ENCODE data around the gene ASB14. TPM values are rescaled to one million over a fixed set of nuclear protein-coding genes. Genes with fewer than 3 reads are reported as not detected.
A peak's percentile ranks its signal among the peaks of the same experiment; 100 is the strongest.

The ASB14 gene
- total and polyA plus RNA-seq, 2 experiments from 2014 or later, result 0.15 TPM; not detected in 1

DNA sequence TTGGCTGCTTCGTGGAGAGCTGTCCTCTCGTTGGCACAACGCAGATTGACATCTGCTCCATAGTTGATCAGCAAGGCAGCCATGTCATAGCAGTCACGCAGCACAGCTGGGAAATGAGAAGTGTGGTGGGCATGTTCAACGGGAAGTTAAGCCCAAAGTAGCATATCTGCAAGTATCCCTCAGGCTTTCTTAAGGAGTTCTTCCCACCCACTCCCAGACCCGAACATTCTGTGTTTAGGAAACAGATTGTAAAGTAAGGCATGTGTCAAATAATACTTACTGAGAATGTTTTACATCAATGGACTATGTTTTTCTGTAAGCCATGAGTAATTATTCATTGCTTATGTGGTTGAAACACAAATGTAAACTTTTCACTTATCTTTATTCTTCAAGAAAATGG lies 9.2 kb downstream of the ASB14 start:
- H3K27ac ChIP-seq, result no peak overlapping the region
- no peak for DNase-seq
- no peak overlapping the region for H3K4me2 ChIP-seq (ENCODE audit: unreplicated experiment)

DNA sequence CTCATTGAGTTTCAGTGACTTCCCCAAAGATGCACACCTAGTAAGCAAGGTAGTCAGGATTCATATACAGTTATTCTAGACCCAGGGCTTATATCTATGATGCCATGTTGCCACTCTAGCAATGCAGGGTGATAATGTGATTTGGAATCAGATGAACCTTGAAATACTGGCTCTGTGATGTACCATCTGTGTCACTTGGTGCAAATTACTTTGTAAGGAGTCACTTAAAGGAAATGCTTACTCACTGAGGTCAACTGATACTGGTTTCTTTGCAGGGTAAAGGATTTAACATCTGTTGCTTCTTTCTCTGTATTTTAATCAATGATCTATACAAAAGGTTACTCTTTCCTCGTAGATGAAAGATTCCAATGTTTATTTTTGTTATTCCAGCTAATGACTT lies 10.8 kb downstream of the ASB14 start:
- DNase-seq, result peak; percentile 58

More for the DNA sequence above, 9.2 kb downstream of the ASB14 start:
- Histone ChIP-seq H3K9me3 (ENCODE audit: low read depth) (no peaks in the 10 kb centered on the region), H3F3A (ENCODE audit: insufficient read depth) (no peaks in the 10 kb centered on the region), H3K27me3 (replicated peaks; ENCODE audit: insufficient read depth) (no peaks in the 10 kb centered on the region), H3K79me2 (ENCODE audit: insufficient read depth) (no peaks in the 10 kb centered on the region), H3K36me3 (ENCODE audit: low read depth) (no peaks in the 10 kb centered on the region), H3K4me1 (ENCODE audit: insufficient read depth) (peaks cover 8% of the 10 kb centered on the region), H3K9me2 (ENCODE audit: insufficient read depth) (no peaks in the 10 kb centered on the region; the same call in 1 of the 2 replicates), H3K4me3 (no peak overlapping the region), H3K9ac (no peak overlapping the region), H2AFZ (no peak overlapping the region), H4K20me1 (ENCODE audit: insufficient read depth) (no peaks in the 10 kb centered on the region)
- no peak for TF ChIP-seq EZH2phosphoT487 (IDR thresholded peaks at IDR 0.05; ENCODE audit: insufficient read depth, low read depth)
- no peak for TF ChIP-seq EZH2 (IDR thresholded peaks at IDR 0.05; ENCODE audit: insufficient read depth, poor library complexity, severe bottlenecking)
- WGBS, 2 experiments (ENCODE audit: low coverage in 1 of 2, low lambda C conversion rate in 2 of 2, missing lambda C conversion rate in 2 of 2), result 62 to 74% methylated on average over 6 of the region's 6 CpGs
- in situ Hi-C loops (cut with MboI), result no loop called here

DNA sequence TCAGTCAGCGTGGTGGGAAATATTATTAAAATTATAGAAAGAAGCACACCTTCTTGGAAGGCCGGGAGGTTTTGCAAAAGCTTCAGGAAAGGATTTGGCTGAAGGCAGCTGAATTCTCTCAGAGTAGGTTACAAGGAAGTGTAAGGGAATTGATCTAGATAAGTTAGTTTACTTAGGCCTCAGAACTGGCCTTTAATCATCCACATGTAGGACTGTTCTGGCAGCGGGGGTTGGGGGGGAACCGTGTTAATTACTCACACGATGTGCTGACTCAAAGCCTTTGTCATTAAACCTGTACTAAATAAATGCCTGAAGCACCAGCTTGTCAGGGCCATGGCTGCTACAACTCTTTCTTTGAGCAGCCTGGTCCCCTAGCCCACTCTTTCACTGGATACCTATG lies 12.8 kb downstream of the ASB14 start:
- Histone ChIP-seq H3K9ac (no peak overlapping the region), H3K27ac (no peak overlapping the region), H2AFZ (no peak overlapping the region), H3K79me2 (ENCODE audit: insufficient read depth) (no peaks in the 10 kb centered on the region), H3K4me3 (no peak overlapping the region), H3K9me2 (ENCODE audit: insufficient read depth) (no peaks in the 10 kb centered on the region), H3F3A (ENCODE audit: insufficient read depth) (no peaks in the 10 kb centered on the region), H3K36me3 (ENCODE audit: low read depth) (peaks cover 1% of the 10 kb centered on the region; the same call in 1 of the 2 replicates), H3K27me3 (replicated peaks; ENCODE audit: insufficient read depth) (no peaks in the 10 kb centered on the region), H4K20me1 (ENCODE audit: insufficient read depth) (no peaks in the 10 kb centered on the region), H3K9me3 (ENCODE audit: low read depth) (no peaks in the 10 kb centered on the region), H3K4me1 (ENCODE audit: insufficient read depth) (peaks cover 8% of the 10 kb centered on the region), H3K4me2 (ENCODE audit: unreplicated experiment) (no peak overlapping the region)
- peak; percentile 5 for DNase-seq
- TF ChIP-seq EZH2 (IDR thresholded peaks at IDR 0.05; ENCODE audit: insufficient read depth, poor library complexity, severe bottlenecking), result no peak
- 97 to 98% methylated on average over 5 of the region's 5 CpGs for WGBS, 2 experiments (ENCODE audit: low coverage in 1 of 2, low lambda C conversion rate in 2 of 2, missing lambda C conversion rate in 2 of 2)
- in situ Hi-C loops (cut with MboI), result no loop called here

More for the DNA sequence above, 10.8 kb downstream of the ASB14 start:
- H3K4me1 ChIP-seq (ENCODE audit: insufficient read depth), result peaks cover 8% of the 10 kb centered on the region
- H4K20me1 ChIP-seq (ENCODE audit: insufficient read depth), result no peaks in the 10 kb centered on the region
- H3K79me2 ChIP-seq (ENCODE audit: insufficient read depth), result no peaks in the 10 kb centered on the region
- no peaks in the 10 kb centered on the region for H3F3A ChIP-seq (ENCODE audit: insufficient read depth)
- H3K27me3 ChIP-seq (replicated peaks; ENCODE audit: insufficient read depth), result no peaks in the 10 kb centered on the region
- H3K4me3 ChIP-seq, result no peak overlapping the region
- no peak for TF ChIP-seq EZH2 (IDR thresholded peaks at IDR 0.05; ENCODE audit: insufficient read depth, poor library complexity, severe bottlenecking)
- H3K9ac ChIP-seq, result no peak overlapping the region
- in situ Hi-C loops (cut with MboI), result no loop called here
- H3K36me3 ChIP-seq (ENCODE audit: low read depth), result no peaks in the 10 kb centered on the region
- WGBS, 2 experiments (ENCODE audit: low coverage in 1 of 2, low lambda C conversion rate in 2 of 2, missing lambda C conversion rate in 2 of 2), result 18 to 20% methylated on average over 1 of the region's 1 CpG
- no peak overlapping the region for H3K27ac ChIP-seq
- H3K9me2 ChIP-seq (ENCODE audit: insufficient read depth), result no peaks in the 10 kb centered on the region; the same call in 1 of the 2 replicates
- peak overlapping the region; percentile 12 for H3K4me2 ChIP-seq (ENCODE audit: unreplicated experiment)
- H3K9me3 ChIP-seq (ENCODE audit: low read depth), result no peaks in the 10 kb centered on the region
- no peak overlapping the region for H2AFZ ChIP-seq

DNA sequence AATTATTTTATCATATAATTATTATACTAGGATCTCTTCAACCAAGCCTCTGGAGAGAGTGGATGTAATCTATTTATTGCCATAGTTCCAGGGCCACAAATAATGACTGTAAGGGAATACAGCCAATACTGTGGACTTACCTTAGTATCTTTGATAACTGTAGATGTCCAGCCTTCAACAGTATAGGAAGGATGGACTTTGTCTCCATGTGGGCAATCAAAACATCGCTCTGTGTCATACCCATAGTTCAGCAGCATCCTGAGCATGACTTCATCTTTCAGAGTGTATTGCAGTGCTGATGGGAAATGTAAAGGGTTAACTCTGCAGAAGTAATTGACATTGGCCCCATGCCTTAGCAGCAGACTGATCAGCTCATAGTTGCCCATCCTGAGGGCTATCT lies 14.2 kb downstream of the ASB14 start:
- H3K9ac ChIP-seq, result no peak overlapping the region
- H3F3A ChIP-seq (ENCODE audit: insufficient read depth), result no peaks in the 10 kb centered on the region
- H2AFZ ChIP-seq, result no peak overlapping the region
- peaks cover 8% of the 10 kb centered on the region for H3K4me1 ChIP-seq (ENCODE audit: insufficient read depth)
- in situ Hi-C loops (cut with MboI), result no loop called here
- H3K36me3 ChIP-seq (ENCODE audit: low read depth), result peaks cover 4% of the 10 kb centered on the region; the same call in 1 of the 2 replicates
- H3K27me3 ChIP-seq (replicated peaks; ENCODE audit: insufficient read depth), result no peaks in the 10 kb centered on the region
- H3K79me2 ChIP-seq (ENCODE audit: insufficient read depth), result no peaks in the 10 kb centered on the region
- H3K4me3 ChIP-seq, result no peak overlapping the region
- no peaks in the 10 kb centered on the region for H3K9me3 ChIP-seq (ENCODE audit: low read depth)
- no peak for DNase-seq
- no peaks in the 10 kb centered on the region for H3K9me2 ChIP-seq (ENCODE audit: insufficient read depth)
- WGBS, 2 experiments (ENCODE audit: low coverage in 1 of 2, low lambda C conversion rate in 2 of 2, missing lambda C conversion rate in 2 of 2), result 95 to 100% methylated on average over 1 of the region's 1 CpG
- no peak overlapping the region for H3K27ac ChIP-seq
- H4K20me1 ChIP-seq (ENCODE audit: insufficient read depth), result no peaks in the 10 kb centered on the region
- TF ChIP-seq EZH2phosphoT487 (IDR thresholded peaks at IDR 0.05; ENCODE audit: insufficient read depth, low read depth) (no peak), EZH2 (IDR thresholded peaks at IDR 0.05; ENCODE audit: insufficient read depth, poor library complexity, severe bottlenecking) (no peak)
- H3K4me2 ChIP-seq (ENCODE audit: unreplicated experiment), result no peak overlapping the region

DNA sequence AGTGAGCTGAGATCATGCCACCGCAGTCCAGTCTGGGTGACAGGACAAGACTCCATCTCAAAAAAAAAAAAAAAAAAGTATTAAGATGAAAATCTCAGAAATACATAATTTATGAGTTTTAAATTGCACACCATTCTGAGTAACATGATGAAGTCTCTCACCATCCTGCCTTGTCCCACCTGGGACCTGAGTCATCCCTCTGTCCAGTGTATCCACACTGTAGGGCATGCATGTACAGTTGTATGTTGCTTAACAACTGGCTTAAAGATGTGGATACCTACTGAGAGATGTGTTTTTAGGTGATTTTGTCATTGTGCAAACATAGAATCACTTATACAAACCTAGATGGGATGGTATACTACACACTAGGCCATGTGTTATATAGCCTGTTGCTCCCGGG lies 17.1 kb downstream of the ASB14 start:
- H2AFZ ChIP-seq, result no peak overlapping the region
- no peak overlapping the region for H3K4me2 ChIP-seq (ENCODE audit: unreplicated experiment)
- no peaks in the 10 kb centered on the region for H3K4me1 ChIP-seq (ENCODE audit: insufficient read depth)
- no peak overlapping the region for H3K9ac ChIP-seq
- H3K9me2 ChIP-seq (ENCODE audit: insufficient read depth), result no peaks in the 10 kb centered on the region
- H3K9me3 ChIP-seq (ENCODE audit: low read depth), result no peaks in the 10 kb centered on the region
- peaks cover 14% of the 10 kb centered on the region for H3K36me3 ChIP-seq (ENCODE audit: low read depth)
- no peak overlapping the region for H3K4me3 ChIP-seq
- H3K79me2 ChIP-seq (ENCODE audit: insufficient read depth), result no peaks in the 10 kb centered on the region
- 87 to 97% methylated on average over 2 of the region's 2 CpGs for WGBS, 2 experiments (ENCODE audit: low coverage in 1 of 2, low lambda C conversion rate in 2 of 2, missing lambda C conversion rate in 2 of 2)
- in situ Hi-C loops (cut with MboI), result no loop called here
- no peak overlapping the region for H3K27ac ChIP-seq
- H4K20me1 ChIP-seq (ENCODE audit: insufficient read depth), result no peaks in the 10 kb centered on the region
- H3F3A ChIP-seq (ENCODE audit: insufficient read depth), result no peaks in the 10 kb centered on the region; the same call in 1 of the 2 replicates
- DNase-seq, result no peak
- TF ChIP-seq EZH2phosphoT487 (IDR thresholded peaks at IDR 0.05; ENCODE audit: insufficient read depth, low read depth), result no peak
- no peak for TF ChIP-seq EZH2 (IDR thresholded peaks at IDR 0.05; ENCODE audit: insufficient read depth, poor library complexity, severe bottlenecking)
- no peaks in the 10 kb centered on the region for H3K27me3 ChIP-seq (replicated peaks; ENCODE audit: insufficient read depth)
